ENCODE data around the gene SSTR3. TPM values are rescaled to one million over a fixed set of nuclear protein-coding genes. Genes with fewer than 3 reads are reported as not detected.

The SSTR3 gene
- total RNA-seq, 1 experiment from 2014 or later: not detected

DNA sequence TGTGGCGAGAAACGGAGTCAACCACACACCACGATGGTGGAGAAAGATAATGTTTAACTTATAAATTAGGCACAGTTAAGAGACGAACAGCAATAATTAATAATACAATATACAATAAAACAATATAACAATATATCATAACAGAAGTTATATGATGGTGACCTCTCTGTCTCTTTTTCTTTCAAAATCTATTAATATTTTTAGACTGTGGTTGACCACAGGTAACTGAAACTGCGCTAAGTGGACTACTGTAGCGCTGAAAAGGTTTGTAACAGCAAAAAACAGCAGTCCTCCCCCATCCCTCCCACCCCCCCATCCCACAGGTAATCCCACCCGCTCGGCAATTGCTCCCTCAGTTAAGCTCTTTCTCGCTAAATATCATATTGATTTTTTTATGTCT, 3.6 kb upstream of the SSTR3 start:
- no peaks in the 10 kb centered on the region for H3K9me3 ChIP-seq (replicated peaks)
- H3K4me1 ChIP-seq (replicated peaks): no peaks in the 10 kb centered on the region
- H3K36me3 ChIP-seq: no peaks in the 10 kb centered on the region
- no peak overlapping the region for H3K27ac ChIP-seq
- H3K4me3 ChIP-seq: no peak overlapping the region
- H3K27me3 ChIP-seq (replicated peaks): peaks cover 26% of the 10 kb centered on the region
- no peak for DNase-seq (ENCODE audit: low read depth in 1 of 2, low spot score in 2 of 2)

DNA sequence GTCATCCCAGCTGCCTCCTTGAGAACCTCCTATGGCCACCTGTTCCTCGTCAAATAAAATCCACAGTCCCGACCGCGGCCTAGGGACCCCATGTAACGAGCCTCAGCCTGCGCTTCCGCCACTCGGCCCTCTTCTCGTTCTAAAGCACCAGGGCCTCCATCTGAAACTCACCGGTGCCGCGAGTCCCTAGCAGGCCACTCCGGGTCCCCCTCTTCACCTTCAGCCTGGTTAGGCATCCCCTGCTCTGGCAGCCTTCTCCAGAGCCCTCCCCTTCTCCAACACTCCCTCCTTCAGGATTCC, 2.4 kb upstream of the SSTR3 start:
- no peaks in the 10 kb centered on the region for H3K4me1 ChIP-seq (replicated peaks)
- no peak for DNase-seq (ENCODE audit: low read depth in 1 of 2, low spot score in 2 of 2)
- no peaks in the 10 kb centered on the region for H3K36me3 ChIP-seq
- H3K27me3 ChIP-seq (replicated peaks): peaks cover 22% of the 10 kb centered on the region
- no peak overlapping the region for H3K4me3 ChIP-seq
- no peaks in the 10 kb centered on the region for H3K9me3 ChIP-seq (replicated peaks)
- no peak overlapping the region for H3K27ac ChIP-seq

DNA sequence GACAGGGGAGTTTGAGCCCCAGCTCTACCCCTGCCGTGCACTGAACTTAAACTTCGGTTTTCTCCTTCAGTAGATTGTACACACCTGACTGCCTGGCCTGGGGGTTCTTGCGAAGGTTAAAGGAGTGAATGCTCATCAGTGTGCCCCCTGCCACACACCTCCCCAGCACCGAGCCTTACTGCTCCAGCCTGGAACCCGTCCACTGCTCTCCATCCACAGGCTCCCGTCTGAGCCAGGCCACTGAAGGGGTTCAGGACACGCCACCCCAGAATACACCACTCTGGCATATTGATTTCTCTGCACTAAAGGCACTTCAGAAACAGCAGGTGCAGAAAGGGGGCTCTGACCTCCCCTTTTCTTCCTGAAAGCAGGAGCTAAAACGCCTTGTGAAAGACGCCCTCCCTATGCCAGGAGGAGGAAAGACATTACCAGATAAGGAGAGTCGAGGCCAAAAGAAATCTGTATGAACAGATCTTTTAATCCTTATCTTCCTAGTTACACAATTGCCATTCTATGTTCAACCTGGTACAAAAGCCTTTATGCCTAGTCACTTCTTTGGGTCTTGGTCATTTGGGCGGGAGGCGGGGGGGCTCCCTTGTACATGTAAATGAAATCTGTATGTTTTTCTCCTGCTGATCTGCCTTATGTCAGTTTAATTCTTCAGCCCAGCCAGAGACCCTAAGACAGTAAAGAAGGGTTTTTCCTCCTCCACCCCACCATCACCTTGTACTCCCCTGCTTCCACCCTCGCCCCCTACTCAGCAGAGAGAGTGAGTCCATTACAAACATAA, 1.9 kb upstream of the SSTR3 start:
- no peak overlapping the region for H3K27ac ChIP-seq
- peaks cover 17% of the 10 kb centered on the region for H3K27me3 ChIP-seq (replicated peaks)
- no peaks in the 10 kb centered on the region for H3K9me3 ChIP-seq (replicated peaks)
- no peaks in the 10 kb centered on the region for H3K4me1 ChIP-seq (replicated peaks)
- no peak for DNase-seq (ENCODE audit: low read depth in 1 of 2, low spot score in 2 of 2)
- no peaks in the 10 kb centered on the region for H3K36me3 ChIP-seq
- no peak overlapping the region for H3K4me3 ChIP-seq

DNA sequence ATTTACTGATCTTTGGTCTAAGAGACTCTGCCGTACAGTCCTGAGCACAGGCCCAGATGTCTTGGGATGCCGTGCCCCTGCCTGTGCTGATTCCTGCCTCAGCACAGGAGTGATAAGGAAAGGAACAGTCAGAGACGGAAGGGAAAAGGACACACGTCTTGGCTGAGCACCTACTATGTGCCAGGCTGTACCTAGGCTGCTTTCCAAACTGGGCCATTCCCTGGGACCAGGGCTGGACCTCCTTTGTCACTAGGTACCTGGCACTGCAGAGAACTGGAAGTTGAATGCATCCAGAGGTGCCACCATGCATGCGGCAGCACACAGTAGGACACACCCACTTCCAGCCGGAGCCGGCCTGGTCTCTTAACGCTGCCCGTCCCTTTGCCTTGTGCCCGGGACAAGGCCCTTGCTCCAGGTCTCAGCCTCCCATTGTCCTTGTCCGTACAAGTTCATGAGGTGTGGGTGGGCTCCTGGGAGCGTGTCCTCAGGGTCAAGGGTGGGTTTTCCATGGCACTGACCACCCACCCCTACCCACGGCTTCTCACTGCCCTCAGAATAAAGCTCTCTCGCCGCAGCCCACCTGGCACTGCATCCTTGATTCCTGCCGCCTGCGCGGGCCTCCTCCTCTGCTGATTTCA, 1.1 kb upstream of the SSTR3 start:
- Histone ChIP-seq H3K4me3 (no peak overlapping the region), H3K9me3 (replicated peaks) (no peaks in the 10 kb centered on the region), H3K27me3 (replicated peaks) (peaks cover 14% of the 10 kb centered on the region), H3K36me3 (no peaks in the 10 kb centered on the region), H3K27ac (no peak overlapping the region), H3K4me1 (replicated peaks) (no peaks in the 10 kb centered on the region)
- no peak for DNase-seq (ENCODE audit: low read depth in 1 of 2, low spot score in 2 of 2)

DNA sequence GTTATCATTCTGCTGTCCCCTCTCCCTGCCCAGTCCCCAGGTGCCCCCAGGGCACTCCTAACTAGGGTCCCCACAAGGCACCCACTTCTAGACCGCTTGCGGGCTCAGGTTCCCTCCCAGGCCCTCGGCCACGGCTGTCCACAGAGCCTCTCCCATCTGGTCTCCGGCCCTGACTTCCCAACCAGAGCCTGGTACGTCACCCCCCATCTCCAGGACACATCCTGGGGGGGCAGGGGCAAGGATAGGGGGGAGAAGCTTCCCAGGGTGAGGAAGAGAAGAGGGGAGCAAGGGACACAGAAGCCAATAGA, 457 bp downstream of the SSTR3 start:
- Histone ChIP-seq H3K4me3 (no peak overlapping the region), H3K9me3 (replicated peaks) (no peaks in the 10 kb centered on the region), H3K36me3 (no peaks in the 10 kb centered on the region), H3K27me3 (replicated peaks) (peaks cover 12% of the 10 kb centered on the region), H3K4me1 (replicated peaks) (no peaks in the 10 kb centered on the region), H3K27ac (no peak overlapping the region)
- no peak for DNase-seq (ENCODE audit: low read depth in 1 of 2, low spot score in 2 of 2)

DNA sequence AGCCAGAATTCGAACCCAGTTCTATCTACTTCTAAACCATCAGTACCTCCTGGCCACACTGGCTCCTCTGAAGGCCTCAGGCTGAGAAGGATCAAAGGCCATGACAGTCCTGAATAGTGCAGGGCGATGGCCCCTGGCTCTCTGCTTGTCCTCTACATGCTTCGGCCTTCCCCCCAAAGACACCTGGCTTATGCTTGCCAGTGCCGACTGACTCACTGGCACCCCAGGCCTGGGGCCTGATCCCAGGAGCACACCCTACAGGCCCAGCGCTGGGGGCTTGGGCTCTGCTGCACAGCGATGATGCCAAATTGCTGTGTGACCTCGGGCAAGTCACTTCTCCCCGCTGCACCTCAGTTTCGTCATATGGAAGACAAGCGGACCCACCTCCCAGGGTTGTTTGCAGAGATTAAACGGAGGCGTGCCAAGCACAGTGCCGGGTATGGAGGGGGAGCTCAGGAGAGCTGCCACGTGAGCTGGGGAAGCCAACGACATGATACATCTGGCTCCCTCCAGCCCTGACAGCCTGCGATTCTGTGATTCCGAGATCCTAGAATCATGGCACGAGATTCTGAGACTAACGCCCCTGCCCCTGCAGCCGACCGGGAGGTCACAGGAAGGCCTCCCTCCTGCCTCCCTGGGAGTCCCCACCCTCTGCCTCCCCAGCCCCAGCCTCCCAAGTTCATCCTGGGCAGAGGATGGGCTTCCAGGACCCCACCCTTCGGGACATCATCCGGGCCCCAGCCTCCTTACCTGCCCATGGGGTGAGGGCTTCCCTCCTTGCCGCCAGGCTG, 1.0 kb downstream of the SSTR3 start:
- Histone ChIP-seq H3K36me3 (no peaks in the 10 kb centered on the region), H3K27me3 (replicated peaks) (peaks cover 12% of the 10 kb centered on the region), H3K27ac (no peak overlapping the region), H3K9me3 (replicated peaks) (no peaks in the 10 kb centered on the region), H3K4me1 (replicated peaks) (no peaks in the 10 kb centered on the region), H3K4me3 (no peak overlapping the region)
- no peak for DNase-seq (ENCODE audit: low read depth in 1 of 2, low spot score in 2 of 2)

DNA sequence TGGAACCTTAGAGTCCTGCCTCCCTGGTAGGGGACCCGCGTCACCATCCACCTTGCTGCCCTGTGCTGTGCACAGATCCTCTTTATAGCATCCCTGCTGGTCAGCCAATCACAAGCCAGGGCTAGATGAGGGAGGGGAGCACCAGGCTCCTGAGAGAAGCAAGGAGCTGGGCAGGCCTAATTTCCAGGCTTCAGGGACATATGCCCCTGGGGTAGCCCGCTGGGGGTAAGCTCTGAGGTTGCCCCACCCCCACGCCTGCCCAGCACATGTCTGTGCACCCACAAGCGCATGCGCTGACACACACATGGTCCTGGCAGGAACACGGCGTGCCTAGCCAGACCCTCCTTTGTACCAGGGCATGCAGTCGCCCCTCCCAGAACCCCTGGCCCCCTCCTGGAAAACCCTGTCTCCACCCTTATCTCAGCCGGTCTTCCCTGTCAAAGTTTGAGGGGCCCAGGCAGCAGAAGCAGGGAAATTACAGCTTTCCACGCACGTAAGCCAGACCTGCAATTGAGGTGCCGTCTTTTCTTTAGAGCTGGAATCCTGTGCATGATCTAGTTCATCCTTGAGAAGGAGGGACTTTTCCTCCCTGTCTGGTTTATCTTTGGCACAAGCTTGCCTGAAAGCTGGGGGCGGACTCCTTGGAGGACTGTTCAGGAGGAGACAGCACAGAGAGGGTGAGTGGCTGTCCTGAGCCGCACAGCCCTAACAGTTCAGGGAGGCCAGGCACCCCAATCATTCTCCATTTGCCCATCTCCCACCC, 2.1 kb downstream of the SSTR3 start:
- no peak for DNase-seq (ENCODE audit: low read depth in 1 of 2, low spot score in 2 of 2)
- H3K9me3 ChIP-seq (replicated peaks): no peaks in the 10 kb centered on the region
- no peaks in the 10 kb centered on the region for H3K36me3 ChIP-seq
- H3K4me1 ChIP-seq (replicated peaks): no peaks in the 10 kb centered on the region
- H3K4me3 ChIP-seq: no peak overlapping the region
- H3K27ac ChIP-seq: no peak overlapping the region
- peaks cover 7% of the 10 kb centered on the region for H3K27me3 ChIP-seq (replicated peaks)

DNA sequence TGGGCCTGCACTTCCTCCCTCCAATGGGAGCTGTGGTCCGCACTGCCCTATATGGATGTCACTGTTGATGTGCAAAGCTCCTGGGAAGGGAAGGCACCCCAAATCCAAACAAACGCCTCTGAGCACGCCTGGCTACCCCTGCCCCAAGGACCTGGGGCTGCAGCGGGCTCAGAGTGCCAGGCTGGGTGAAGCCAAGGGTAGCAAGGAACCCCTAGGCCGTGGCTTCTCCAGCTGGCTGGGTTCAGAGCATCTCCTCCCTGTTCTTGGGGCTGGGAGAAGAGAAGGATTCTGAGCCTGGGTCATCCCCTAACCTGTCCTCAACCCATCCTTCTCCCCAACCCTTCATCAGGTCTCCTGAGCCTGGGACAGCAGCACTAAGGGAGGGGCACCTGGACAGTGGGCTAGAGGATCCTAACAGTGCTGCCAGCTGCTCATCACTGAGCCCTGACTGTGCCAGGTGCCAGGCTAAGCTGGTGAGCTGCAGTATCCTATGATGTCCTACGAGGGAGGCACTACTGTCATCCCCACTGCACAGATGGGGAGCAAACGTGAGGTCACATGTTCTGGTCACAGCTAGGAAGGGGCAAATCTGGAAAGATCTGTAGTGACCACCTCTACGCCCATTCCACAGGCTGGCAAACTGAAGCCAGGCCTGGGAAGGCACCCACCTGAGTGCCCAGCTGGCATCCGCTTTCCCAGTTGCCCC, 3.0 kb downstream of the SSTR3 start:
- Histone ChIP-seq H3K36me3 (no peaks in the 10 kb centered on the region), H3K4me3 (no peak overlapping the region), H3K27ac (no peak overlapping the region), H3K27me3 (replicated peaks) (peaks cover 5% of the 10 kb centered on the region), H3K4me1 (replicated peaks) (no peaks in the 10 kb centered on the region), H3K9me3 (replicated peaks) (no peaks in the 10 kb centered on the region)
- DNase-seq (ENCODE audit: low read depth in 1 of 2, low spot score in 2 of 2): no peak

DNA sequence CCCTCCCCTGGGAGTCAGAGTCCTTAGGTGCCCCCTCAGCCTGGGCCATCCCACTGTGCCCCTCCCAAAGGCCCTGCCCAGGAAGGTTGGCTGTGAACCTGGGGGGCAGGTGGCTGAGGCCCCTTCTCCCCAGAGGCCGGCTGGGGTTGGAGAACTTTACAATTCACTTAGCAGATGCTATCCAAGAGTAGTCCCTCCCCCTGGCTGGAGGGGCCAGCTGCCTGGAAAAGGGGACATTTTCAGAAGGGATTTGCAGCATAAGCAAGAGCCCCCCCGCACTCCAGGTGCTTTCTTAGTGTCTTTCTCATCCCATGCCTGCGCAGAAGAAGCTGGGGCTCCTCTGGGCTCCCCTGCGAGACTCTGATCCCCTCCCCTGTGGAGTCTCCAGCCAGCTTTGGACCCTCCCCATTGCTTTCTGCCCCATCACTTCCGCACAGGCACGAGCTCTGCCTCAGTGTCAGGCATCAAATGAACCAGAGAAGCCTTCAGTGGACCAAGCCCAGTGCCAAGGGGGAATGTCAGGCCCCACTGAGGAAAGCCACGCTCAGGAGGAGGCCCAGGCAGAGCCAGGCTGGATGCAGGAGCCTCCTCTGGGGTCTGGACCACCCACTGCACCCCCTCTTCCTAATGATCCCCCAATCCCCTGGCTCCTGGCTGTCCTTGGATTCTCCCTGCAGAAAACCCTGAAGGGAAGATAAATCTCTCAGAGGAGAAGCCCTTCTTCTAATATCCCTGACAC, 3.7 kb downstream of the SSTR3 start:
- no peak overlapping the region for H3K27ac ChIP-seq
- no peaks in the 10 kb centered on the region for H3K9me3 ChIP-seq (replicated peaks)
- no peak for DNase-seq (ENCODE audit: low read depth in 1 of 2, low spot score in 2 of 2)
- no peaks in the 10 kb centered on the region for H3K36me3 ChIP-seq
- H3K4me1 ChIP-seq (replicated peaks): no peaks in the 10 kb centered on the region
- H3K27me3 ChIP-seq (replicated peaks): peaks cover 5% of the 10 kb centered on the region
- H3K4me3 ChIP-seq: no peak overlapping the region

DNA sequence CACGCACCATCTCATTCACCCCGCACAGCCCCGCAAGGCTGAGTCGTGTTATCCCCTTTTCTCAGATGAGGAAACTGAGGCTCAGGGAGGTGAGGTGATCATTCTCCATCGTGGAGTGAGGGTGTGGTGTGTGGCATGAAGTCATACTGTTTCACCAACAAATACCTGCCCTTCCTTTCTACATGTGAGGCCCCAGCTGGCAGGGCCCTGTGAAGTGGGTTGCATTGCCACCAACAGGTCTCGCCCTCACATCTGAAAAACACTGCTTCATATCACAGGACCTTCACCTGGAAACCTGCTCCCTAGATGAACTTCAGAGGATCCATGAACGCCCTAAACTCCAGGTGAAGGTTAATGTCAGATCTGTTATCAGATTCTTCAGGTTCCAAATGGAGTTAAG, 4.3 kb downstream of the SSTR3 start:
- no peak overlapping the region for H3K4me3 ChIP-seq
- no peak overlapping the region for H3K27ac ChIP-seq
- no peak for DNase-seq (ENCODE audit: low read depth in 1 of 2, low spot score in 2 of 2)
- no peaks in the 10 kb centered on the region for H3K36me3 ChIP-seq
- no peaks in the 10 kb centered on the region for H3K9me3 ChIP-seq (replicated peaks)
- H3K4me1 ChIP-seq (replicated peaks): no peaks in the 10 kb centered on the region
- H3K27me3 ChIP-seq (replicated peaks): peaks cover 5% of the 10 kb centered on the region

DNA sequence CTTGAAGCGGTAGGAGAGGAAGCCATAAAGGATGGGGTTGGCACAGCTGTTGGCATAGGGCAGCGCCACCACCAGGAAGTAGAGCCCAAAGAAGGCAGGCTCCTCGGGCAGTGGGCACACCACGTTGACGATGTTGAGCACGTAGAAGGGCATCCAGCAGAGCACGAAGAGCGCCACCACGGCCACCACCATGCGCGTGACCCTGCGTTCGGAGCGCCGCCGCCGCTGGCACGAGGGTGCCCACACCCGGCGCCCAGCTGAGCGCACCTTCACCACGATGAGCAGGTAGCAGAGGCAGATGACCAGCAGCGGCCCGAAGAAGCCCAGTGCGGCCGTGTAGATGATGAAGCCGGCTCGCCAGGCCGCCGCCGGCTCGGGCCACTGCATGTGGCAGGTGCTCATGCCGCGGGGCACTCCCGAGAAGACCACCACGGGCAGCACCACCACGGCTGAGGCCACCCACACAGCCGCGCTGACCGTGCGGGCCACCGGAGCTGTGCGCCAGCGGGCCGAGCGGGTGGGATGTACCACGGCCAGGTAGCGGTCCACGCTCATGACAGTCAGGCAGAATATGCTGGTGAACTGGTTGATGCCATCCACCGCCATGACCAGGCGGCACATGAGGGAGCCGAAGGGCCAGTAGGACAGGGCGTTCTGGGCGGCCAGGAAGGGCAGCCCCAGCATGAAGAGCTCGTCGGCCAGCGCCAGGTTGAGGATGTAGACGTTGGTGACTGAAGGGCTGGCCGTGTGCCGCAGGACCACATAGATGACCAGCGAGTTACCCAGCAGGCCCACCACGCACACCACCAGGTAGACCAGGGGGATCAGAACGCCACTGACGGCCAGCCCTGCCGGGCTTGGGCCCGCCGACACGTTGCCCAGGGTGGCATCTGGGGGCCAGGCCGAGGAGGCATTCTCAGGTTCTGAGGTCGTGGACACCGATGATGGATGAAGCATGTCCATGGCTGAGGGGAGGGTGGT, 5.1 kb downstream of the SSTR3 start:
- H3K27ac ChIP-seq: no peak overlapping the region
- H3K27me3 ChIP-seq (replicated peaks): peaks cover 5% of the 10 kb centered on the region
- no peaks in the 10 kb centered on the region for H3K9me3 ChIP-seq (replicated peaks)
- H3K4me1 ChIP-seq (replicated peaks): no peaks in the 10 kb centered on the region
- no peaks in the 10 kb centered on the region for H3K36me3 ChIP-seq
- H3K4me3 ChIP-seq: no peak overlapping the region
- DNase-seq (ENCODE audit: low read depth in 1 of 2, low spot score in 2 of 2): no peak
